Neuronal stem cell (in vitro differentiated cells): ENCODE results near the gene ARAP3.

Experiments
- DNase-seq: peaks from one replicate; pipeline ENCODE4 v3.0.0-alpha.2; 2013; ENCODE audit warnings: low spot score
- H2AFZ ChIP-seq: one replicate; pipeline ENCODE4 v1.6.1; 2013; ENCODE audit warnings: mild to moderate bottlenecking, low read length, inconsistent platforms
- H2AK5ac ChIP-seq: 2 replicates; pipeline ENCODE4 v1.6.1; 2013; ENCODE audit warnings: low read depth, mild to moderate bottlenecking, inconsistent platforms, low read length, moderate library complexity, mixed read lengths
- H2BK120ac ChIP-seq: 2 replicates; pipeline ENCODE4 v1.6.1; 2013; ENCODE audit warnings: low read depth, mild to moderate bottlenecking, inconsistent platforms, low read length, moderate library complexity, mixed read lengths
- H2BK12ac ChIP-seq: one replicate; pipeline ENCODE4 v1.6.1; 2013; ENCODE audit warnings: low read length, inconsistent platforms
- H2BK15ac ChIP-seq: 2 replicates; pipeline ENCODE4 v1.6.1; 2013; ENCODE audit warnings: mild to moderate bottlenecking, low read length, inconsistent platforms, mixed read lengths
- H2BK5ac ChIP-seq: one replicate; pipeline ENCODE4 v1.6.1; 2013; ENCODE audit warnings: inconsistent platforms, mild to moderate bottlenecking, low read length, moderate library complexity
- H3K14ac ChIP-seq: one replicate; pipeline ENCODE4 v1.6.1; 2013; ENCODE audit warnings: low read length, inconsistent platforms
- H3K18ac ChIP-seq: 2 replicates; pipeline ENCODE4 v1.6.1; 2013; ENCODE audit warnings: low read length, inconsistent platforms
- H3K23ac ChIP-seq: 2 replicates; pipeline ENCODE4 v1.6.1; 2013; ENCODE audit warnings: low read depth, mild to moderate bottlenecking, mixed read lengths, low read length, inconsistent platforms; ENCODE audit not compliant: poor library complexity
- H3K27ac ChIP-seq: replicated peaks from 3 replicates; pipeline ENCODE4 v1.5.1; 2013; ENCODE audit warnings: low read length, inconsistent platforms
- H3K27me3 ChIP-seq, 3 experiments: 2 replicates each; pipeline ENCODE4 v1.6.1; 2013; ENCODE audit warnings: low read length in 3 of 3, mild to moderate bottlenecking in 2 of 3, inconsistent platforms in 1 of 3, low read depth in 1 of 3, mixed read lengths in 1 of 3, moderate library complexity in 1 of 3; ENCODE audit not compliant: control insufficient read depth in 3 of 3, insufficient read depth in 3 of 3
- H3K36me3 ChIP-seq, 2 donors: replicated peaks in 1 of 2; 2 replicates each; pipeline ENCODE4 v1.6.1; 2013; ENCODE audit warnings: low read length in 2 of 2; ENCODE audit not compliant: control insufficient read depth in 2 of 2, insufficient read depth in 2 of 2
- H3K4ac ChIP-seq: 2 replicates; pipeline ENCODE4 v1.6.1; 2013; ENCODE audit warnings: inconsistent platforms, mild to moderate bottlenecking, low read length, moderate library complexity
- H3K4me1 ChIP-seq, 2 donors: 1 replicate in 1 of 2; 2 replicates in 1 of 2; pipeline ENCODE4 v1.6.1; 2013; ENCODE audit warnings: low read length in 2 of 2, low read depth in 1 of 2; ENCODE audit not compliant: control insufficient read depth in 2 of 2, insufficient read depth in 1 of 2
- H3K4me2 ChIP-seq: one replicate; pipeline ENCODE4 v1.6.1; 2013; ENCODE audit warnings: mild to moderate bottlenecking, low read length, inconsistent platforms; ENCODE audit not compliant: insufficient read depth, poor library complexity, severe bottlenecking
- H3K4me3 ChIP-seq, 2 donors: 2 replicates each; pipeline ENCODE4 v1.5.1; 2013; ENCODE audit warnings: low read length in 2 of 2, mild to moderate bottlenecking in 2 of 2, inconsistent platforms in 1 of 2, moderate library complexity in 1 of 2
- H3K79me1 ChIP-seq: one replicate; pipeline ENCODE4 v1.6.1; 2013; ENCODE audit warnings: low read depth, mild to moderate bottlenecking, inconsistent platforms, low read length, moderate library complexity
- H3K9ac ChIP-seq: one replicate; pipeline ENCODE4 v1.6.1; 2013; ENCODE audit warnings: mild to moderate bottlenecking, low read depth, low read length, inconsistent platforms; ENCODE audit not compliant: poor library complexity
- H3K9me3 ChIP-seq, 2 donors: replicated peaks in 1 of 2; 2 replicates each; pipeline versions ENCODE3 to v1.6.1; 2013; ENCODE audit warnings: low read length in 2 of 2, mild to moderate bottlenecking in 2 of 2, inconsistent platforms in 1 of 2, low read depth in 1 of 2, mixed read lengths in 1 of 2, moderate library complexity in 1 of 2; ENCODE audit not compliant: control insufficient read depth in 2 of 2, insufficient read depth in 1 of 2
- H4K8ac ChIP-seq: one replicate; pipeline ENCODE4 v1.6.1; 2013; ENCODE audit warnings: low read depth, mild to moderate bottlenecking, inconsistent platforms, low read length, moderate library complexity
- H4K91ac ChIP-seq: one replicate; pipeline ENCODE4 v1.6.1; 2013; ENCODE audit warnings: low read length, low read depth, mild to moderate bottlenecking, inconsistent platforms; ENCODE audit not compliant: poor library complexity
- WGBS, 2 donors: extraction: QIAGEN DNeasy Blood & Tissue Kit; methylation state at CpG; one replicate each; pipeline ENCODE4 v1.1.7; 2013; ENCODE audit warnings: missing lambda C conversion rate in 2 of 2, mixed read lengths in 1 of 2; ENCODE audit not compliant: insufficient read length in 2 of 2, insufficient replicate concordance in 1 of 2; ENCODE audit errors: extremely low coverage in 2 of 2; 5-methylcytosine and 5-hydroxymethylcytosine counted together

The ARAP3 gene

GRCh38 chr5:141647242-141647641, 34.8 kb downstream of the ARAP3 start:
- Histone ChIP-seq H3K23ac (no peak overlapping the region), H3K4me3 (no peak overlapping the region)
- no CpG with 5 or more reads among the region's 5 CpGs for WGBS, 2 donors

GRCh38 chr5:141646026-141646425, 36.0 kb downstream of the ARAP3 start:
- Histone ChIP-seq H3K4me3 (no peak overlapping the region), H2BK15ac (no peak overlapping the region), H2BK5ac (no peak overlapping the region), H3K4me2 (no peak overlapping the region), H3K27me3 (no peaks in the 10 kb centered on the region), H4K91ac (no peak overlapping the region), H3K4ac (no peak overlapping the region), H3K36me3 (peaks cover 0 to 16% of the 10 kb centered on the region in 2 donors), H3K14ac (no peak overlapping the region), H3K9ac (no peak overlapping the region), H2BK120ac (no peak overlapping the region), H3K27ac (no peak overlapping the region), H2AK5ac (no peak overlapping the region), H4K8ac (no peak overlapping the region), H2BK12ac (no peak overlapping the region), H3K9me3 (no peaks in the 10 kb centered on the region), H3K23ac (no peak overlapping the region), H3K18ac (no peak overlapping the region), H3K79me1 (no peaks in the 10 kb centered on the region), H3K4me1 (peaks cover 0 to 5% of the 10 kb centered on the region in 2 donors), H2AFZ (no peak overlapping the region)
- WGBS, 2 donors = no CpG with 5 or more reads among the region's 6 CpGs
- DNase-seq = no peak

More at GRCh38 chr5:141647242-141647641, 34.8 kb downstream of the ARAP3 start:
- peaks cover 0 to 12% of the 10 kb centered on the region in 2 donors for H3K36me3 ChIP-seq
- H3K14ac ChIP-seq = no peak overlapping the region
- H3K9me3 ChIP-seq = no peaks in the 10 kb centered on the region
- no peak overlapping the region for H3K18ac ChIP-seq
- H3K79me1 ChIP-seq = no peaks in the 10 kb centered on the region
- no peak overlapping the region for H4K8ac ChIP-seq
- no peak overlapping the region for H2BK15ac ChIP-seq
- no peak overlapping the region for H3K9ac ChIP-seq
- H2AK5ac ChIP-seq = no peak overlapping the region
- no peak overlapping the region for H2BK120ac ChIP-seq
- H3K27ac ChIP-seq = no peak overlapping the region
- no peak overlapping the region for H4K91ac ChIP-seq
- no peaks in the 10 kb centered on the region for H3K27me3 ChIP-seq
- H3K4me1 ChIP-seq = peaks cover 3 to 5% of the 10 kb centered on the region in 2 donors
- no peak overlapping the region for H3K4me2 ChIP-seq
- DNase-seq = no peak
- H3K4ac ChIP-seq = no peak overlapping the region
- no peak overlapping the region for H2BK12ac ChIP-seq
- H2AFZ ChIP-seq = no peak overlapping the region
- no peak overlapping the region for H2BK5ac ChIP-seq

GRCh38 chr5:141641634-141642267, 40.3 kb downstream of the ARAP3 start:
- Histone ChIP-seq H3K14ac (no peak overlapping the region), H2BK12ac (no peak overlapping the region), H4K91ac (no peak overlapping the region), H3K27me3 (peaks cover 0 to 9% (median 4%) of the 10 kb centered on the region in 3 experiments), H2AFZ (no peak overlapping the region), H3K9ac (no peak overlapping the region), H3K4ac (no peak overlapping the region), H3K23ac (no peak overlapping the region), H2BK120ac (no peak overlapping the region), H3K27ac (no peak overlapping the region), H3K4me3 (no peak overlapping the region), H2BK15ac (no peak overlapping the region), H3K9me3 (no peaks in the 10 kb centered on the region), H3K36me3 (peaks cover 0 to 30% of the 10 kb centered on the region in 2 donors), H3K79me1 (no peaks in the 10 kb centered on the region), H3K4me2 (no peak overlapping the region), H2AK5ac (no peak overlapping the region), H3K18ac (no peak overlapping the region), H3K4me1 (peaks cover 0 to 5% of the 10 kb centered on the region in 2 donors), H2BK5ac (no peak overlapping the region), H4K8ac (no peak overlapping the region)
- no peak for DNase-seq
- WGBS, 2 donors = no CpG with 5 or more reads among the region's 2 CpGs

- Histone ChIP-seq H3K18ac (no peak overlapping the region), H3K9ac (peak overlapping the region; percentile 74), H3K14ac (no peak overlapping the region), H2BK12ac (no peak overlapping the region), H3K4ac (no peak overlapping the region), H3K23ac (peak overlapping the region; percentile 37), H3K9me3 (no peaks in the 10 kb centered on the region), H3K79me1 (peaks cover 6% of the 10 kb centered on the region), H2AFZ (no peak overlapping the region), H3K27me3 (peaks cover 0 to 11% (median 4%) of the 10 kb centered on the region in 3 experiments), H3K4me1 (peaks cover 5 to 10% of the 10 kb centered on the region in 2 donors), H3K27ac (no peak overlapping the region), H2AK5ac (no peak overlapping the region), H2BK15ac (no peak overlapping the region), H3K4me3 (no peak overlapping the region), H3K36me3 (peaks cover 0 to 30% of the 10 kb centered on the region in 2 donors), H4K8ac (no peak overlapping the region), H2BK5ac (no peak overlapping the region), H2BK120ac (no peak overlapping the region), H4K91ac (no peak overlapping the region), H3K4me2 (no peak overlapping the region)
- no peak for DNase-seq
- WGBS, 2 donors = no CpG with 5 or more reads among the region's 9 CpGs
These were observed 41.3 kb downstream of the ARAP3 start for GRCh38 chr5:141640698-141641097.
